NCI-H1092 treated with DMSO at 0.1 percent for 48 hours (cell line): ENCODE results near the gene HYPK.

ENCODE experiments used
- DNase-seq: peaks from one replicate; lab custom pipeline; 2025; lab: John Stamatoyannopoulos, UW

HYPK gene

DNA sequence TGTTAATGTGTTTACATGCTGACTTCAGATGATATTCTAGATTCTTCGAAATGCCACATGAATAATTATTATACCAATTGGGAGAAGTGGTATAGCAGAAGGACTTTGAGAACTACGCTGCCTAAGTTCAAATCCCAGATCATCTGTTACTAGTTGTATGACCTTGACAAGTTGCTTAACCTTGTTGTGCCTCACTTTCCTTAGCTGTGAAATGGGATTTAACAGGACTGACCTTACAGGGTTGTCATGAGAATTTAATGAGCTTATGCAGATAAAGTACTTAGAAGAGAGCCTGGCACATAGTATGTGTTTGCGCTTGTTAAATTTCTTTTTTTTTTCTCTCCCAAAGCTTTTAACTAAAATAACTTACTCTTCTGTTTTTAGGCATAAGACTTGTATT is 50.9 kb downstream of the HYPK start:
- DNase-seq: no peak

- no peak for DNase-seq
Measured at GRCh38 chr15:43852607-43853006, 52.2 kb downstream of the HYPK start.
